HG03439 (cell line): Measurements from ENCODE around the gene IL1RN.

Experiments
- ATAC-seq: cut with Tn5 transposase; IDR thresholded peaks from one replicate; pipeline ENCODE4 v1.9.1; 2021; ENCODE audit warnings: mild to moderate bottlenecking, moderate library complexity; ENCODE audit not compliant: unreplicated experiment

IL1RN gene

GRCh38 chr2:113171334-113172075 is 44.1 kb downstream of the IL1RN start:
- no peak for ATAC-seq

DNA sequence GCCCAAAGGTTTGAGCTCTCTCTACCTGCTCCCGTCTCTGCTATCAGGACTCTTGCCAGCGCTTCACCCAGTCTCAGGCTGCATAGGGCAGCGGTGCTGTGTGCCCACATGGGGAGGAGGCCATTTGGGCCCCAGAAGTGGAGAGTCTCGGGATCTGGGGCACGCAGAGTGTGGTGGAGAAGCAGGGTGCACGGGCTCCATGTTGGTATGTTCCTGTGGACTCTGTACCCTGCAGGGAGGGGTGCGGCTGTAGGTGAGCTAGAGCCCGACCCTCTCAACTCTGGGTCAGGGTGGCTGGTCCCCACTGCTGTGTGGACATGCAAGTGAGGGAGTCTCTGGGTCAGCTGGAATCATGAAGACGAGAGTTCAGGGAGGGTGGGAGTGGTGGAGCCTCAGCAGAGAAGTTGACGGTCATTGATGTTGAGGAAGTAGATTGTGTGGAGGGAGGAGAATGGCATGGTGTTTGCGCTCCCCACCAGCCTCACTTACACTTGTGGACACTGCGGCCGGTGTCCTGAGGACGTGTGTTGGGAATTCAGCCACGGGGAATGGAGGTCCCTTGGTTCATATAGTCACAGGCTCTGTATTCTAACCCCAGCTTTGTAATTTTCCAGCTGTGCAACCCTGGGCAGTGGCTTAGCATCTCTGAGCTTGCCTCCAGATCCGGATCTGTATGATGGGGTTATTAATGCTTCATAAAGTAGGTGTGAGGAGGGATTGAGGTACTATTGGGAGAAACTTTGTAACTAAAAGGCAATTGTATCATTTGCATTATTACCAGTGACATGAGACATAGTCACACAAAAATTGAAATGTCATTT is 45.5 kb downstream of the IL1RN start:
- no peak for ATAC-seq

DNA sequence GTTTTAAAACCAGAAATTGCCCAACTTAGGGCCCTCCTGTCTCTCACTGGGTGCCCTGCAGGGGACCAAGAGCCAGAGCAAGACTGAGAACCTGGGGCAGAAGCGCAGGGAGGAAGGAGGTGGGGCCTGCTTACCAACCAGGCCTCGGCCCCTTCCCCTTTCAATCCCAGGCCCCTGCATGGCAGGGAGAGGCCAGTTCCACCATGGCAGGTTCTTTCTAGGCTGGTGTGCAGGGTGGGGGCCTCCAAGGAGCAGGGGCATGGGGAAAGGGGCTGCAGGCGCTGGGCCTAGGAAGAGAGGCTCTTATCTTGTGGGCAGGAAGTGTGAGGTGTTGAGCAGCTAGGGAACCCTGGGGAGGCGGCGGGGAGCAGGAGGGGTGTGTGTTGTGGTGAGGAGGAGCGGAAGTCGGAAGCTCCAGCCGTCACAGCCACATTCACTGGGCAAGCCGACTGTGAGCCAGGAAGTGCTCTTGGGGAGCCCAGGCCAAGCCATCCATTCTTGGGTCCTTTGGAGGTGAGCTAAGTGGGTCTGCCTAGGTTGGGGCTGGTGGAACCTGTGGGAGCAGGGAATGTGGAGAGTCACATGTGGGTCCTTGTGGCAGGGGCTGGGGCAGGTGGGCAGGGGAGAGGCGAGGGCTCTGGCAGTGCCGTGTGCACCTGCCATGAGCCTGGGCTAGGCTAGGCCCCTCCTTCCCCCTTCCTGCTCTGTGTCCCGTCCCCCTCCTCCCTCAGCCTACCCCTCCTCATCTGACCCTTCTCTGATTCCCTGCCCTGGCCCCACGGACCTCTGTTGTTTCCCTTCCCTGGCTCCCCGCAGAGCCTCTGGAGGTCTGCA is 46.4 kb downstream of the IL1RN start, which contains the start of gene PSD4:
Gene PSD4 (plus strand): TSS at position 430 of the 834 bp plus-strand sequence. CDS start 8,486 bp downstream, outside the sequence.
- ATAC-seq: peak; percentile 80

DNA sequence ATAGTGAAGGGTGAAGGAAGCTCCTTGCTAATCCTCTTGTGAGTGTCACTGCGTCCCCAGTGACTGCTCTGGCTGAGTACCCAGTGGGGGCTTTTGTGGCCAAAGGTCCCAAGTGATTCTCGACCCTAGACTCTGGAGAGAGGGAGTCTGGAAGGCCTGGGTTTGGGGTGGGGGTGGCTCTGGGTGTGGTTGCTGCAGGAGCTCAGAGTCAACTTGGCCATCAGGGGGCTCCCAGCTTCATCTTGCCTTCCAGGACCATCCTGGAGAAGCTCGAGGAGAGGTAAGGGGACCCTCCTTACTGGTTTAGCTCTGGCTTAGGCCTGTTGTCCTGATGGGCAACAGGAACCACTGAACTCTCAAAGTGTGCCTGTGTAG is 47.0 kb downstream of the IL1RN start:
- ATAC-seq: no peak

DNA sequence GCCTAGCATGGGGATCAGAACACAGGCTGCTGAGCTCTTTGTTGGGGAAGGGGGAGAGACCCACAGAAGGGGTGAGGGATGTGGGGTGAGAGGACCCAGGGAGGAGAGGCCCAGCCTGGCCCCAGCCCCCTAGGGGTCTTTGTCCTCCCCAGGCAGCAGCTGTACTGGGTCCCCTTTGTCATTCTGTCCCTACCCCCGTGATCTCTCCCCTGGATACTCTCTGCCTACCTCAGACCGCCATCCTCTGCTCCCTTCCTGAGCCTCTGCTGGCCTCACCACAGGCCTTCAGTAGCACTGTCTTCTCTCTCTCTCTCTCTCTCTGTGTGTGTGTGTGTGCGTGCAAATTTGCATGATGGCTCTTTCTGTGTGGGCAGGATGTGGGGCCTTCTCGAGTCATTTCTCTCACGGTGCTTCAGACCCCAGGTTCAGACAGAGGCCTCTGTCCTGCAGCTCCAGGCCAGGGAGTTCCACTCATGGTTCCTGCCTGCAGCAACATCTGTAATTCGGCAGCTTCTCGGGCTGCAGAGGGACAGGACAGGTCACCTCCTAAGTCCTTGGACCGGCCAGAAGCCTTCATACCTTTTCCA is 47.7 kb downstream of the IL1RN start:
- peak; percentile 68 for ATAC-seq

- ATAC-seq: no peak
Measured at GRCh38 chr2:113175736-113176695, 48.6 kb downstream of the IL1RN start.

DNA sequence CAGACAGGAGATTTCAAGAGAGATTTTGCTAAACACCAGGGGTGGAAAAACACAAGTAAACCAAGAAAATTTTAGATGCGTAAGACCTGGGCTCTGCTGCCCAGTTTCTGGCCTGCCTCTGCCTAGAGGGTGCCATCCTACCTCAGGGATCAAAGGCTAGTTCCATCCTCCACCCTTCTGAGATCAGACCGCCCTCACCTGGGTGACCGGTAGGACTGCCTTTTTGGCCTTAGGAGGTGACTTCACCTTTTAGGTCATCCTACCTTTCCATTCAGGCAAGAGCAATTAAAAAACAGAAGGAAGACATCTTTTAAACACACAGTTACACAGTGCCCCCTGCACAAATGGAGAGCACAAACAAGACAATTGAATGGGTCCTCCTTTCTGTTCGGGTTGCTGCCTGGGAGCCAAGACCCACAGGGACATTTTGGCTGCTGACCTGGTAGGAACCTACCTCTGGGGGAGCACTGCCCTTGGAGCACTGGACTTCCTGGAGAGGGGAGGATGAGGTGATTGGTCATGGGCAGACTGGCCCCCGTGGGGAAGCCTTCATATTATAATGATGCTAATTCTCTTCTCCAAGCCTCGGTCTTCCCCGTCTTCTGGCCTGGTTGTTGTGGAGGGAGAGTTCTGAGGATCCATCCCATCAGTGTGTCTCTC is 49.4 kb downstream of the IL1RN start:
- ATAC-seq: no peak

- ATAC-seq: no peak
Measured at GRCh38 chr2:113178069-113178746, 50.8 kb downstream of the IL1RN start.

DNA sequence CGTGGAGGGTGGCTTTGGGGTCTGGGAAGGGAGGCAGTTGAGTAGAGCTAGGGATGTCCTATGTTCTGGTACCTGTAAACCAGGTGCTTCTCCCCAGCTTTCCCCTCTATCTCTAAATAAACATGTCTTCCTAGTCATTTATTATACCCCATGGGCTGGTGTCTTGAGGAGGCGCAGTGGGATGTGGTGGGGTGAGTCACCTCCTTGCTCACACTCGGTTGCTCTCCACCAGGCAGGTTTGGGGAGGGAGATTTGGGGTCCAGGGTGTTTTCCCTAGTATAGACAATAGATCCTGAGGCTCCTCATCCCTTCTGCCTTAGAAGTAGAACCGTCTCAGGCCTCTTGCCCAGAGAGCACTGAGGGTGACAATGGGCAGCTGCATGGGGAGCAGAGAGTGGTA is 51.5 kb downstream of the IL1RN start:
- no peak for ATAC-seq

DNA sequence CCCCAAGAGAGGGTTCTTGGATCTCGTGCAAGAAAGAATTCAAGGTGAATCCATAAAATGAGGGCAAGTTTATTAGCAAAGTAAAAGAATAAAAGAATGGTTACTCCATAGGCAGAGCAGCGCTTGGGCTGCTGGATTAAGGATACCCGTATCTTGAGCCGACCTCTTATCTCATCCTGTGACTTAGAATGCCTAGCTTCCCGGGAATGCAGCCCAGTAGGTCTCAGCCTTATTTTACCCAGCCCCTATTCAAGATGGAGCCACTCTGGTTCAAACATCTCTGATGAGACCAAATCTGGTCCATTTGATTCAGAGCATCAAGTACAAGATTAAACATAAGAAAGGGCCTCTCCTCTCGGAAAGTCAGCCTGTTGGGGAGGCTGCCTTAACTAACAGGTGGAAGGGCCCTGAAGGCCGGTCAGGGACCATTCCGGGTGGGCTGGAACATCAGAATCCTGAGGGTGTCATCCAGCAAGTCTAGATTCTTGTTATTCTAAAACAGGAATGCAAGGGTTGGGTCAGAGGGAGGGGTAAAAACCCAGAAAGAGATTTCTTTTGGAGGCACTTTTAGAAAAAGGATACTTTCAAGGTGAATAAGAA is 52.1 kb downstream of the IL1RN start:
- no peak for ATAC-seq

- ATAC-seq: no peak
Measured at GRCh38 chr2:113180131-113180946, 52.9 kb downstream of the IL1RN start.

- ATAC-seq: no peak
Measured at GRCh38 chr2:113181258-113182051, 54.1 kb downstream of the IL1RN start.

DNA sequence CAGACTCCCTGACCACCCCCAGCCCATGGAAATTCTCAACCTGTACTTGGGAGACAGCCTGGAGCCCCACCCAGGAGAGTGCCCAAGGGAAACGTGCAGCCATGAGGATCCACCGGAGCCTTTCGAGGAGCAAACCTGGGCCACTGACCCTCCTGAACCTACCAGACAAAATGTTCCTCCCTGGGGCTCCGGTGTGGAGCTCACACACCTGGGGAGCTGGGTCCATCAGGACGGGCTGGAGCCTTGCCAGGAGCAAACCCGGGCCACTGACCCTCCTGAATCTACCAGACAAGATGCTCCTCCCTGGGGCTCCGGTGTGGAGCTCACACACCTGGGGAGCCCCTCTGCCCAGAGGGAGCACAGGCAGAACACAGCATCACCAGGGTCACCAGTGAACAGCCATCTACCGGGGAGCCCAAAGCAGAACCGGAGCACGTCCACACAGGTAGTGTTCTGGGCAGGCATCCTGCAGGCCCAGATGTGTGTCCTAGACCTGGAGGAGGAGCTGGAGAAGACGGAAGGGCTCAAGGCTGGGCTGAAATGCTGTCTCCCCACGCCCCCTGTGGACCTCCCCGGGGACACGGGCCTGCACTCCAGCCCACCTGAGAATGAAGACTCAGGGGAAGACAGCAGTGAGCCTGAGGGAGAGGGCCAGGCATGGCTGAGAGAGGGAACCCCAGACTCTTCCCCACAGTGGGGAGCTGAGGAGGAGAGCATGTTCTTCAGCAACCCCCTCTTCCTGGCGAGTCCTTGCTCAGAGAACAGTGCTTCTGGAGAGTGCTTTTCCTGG is 55.3 kb downstream of the IL1RN start:
- no peak for ATAC-seq

- ATAC-seq: no peak
Measured at GRCh38 chr2:113183264-113183663, 55.9 kb downstream of the IL1RN start.
